Measurements from ENCODE around the gene PDE4D.

GRCh38 chr5:59519338-59519737 is 374.2 kb downstream of the PDE4D start:
- no peak for TF ChIP-seq CTCF (IDR thresholded peaks at IDR 0.05)
- TF ChIP-seq POLR2A (IDR thresholded peaks at IDR 0.05) = no peak
